Keratinocyte (primary cell): Measurements from ENCODE around the gene SDK2.

Experiments
- EZH2 ChIP-seq: IDR thresholded peaks from one replicate; pipeline ENCODE4 v1.6.1; 2012; ENCODE audit warnings: inconsistent platforms, mild to moderate bottlenecking, low read length, moderate library complexity
- TF ChIP-seq, protein P1 (sequence below), 3 experiments: IDR thresholded peaks in 1 of 3; conservative IDR thresholded peaks in 1 of 3; optimal IDR thresholded peaks in 1 of 3; 2 replicates in 2 of 3; 3 replicates in 1 of 3; pipeline versions ENCODE3 to v1.5.1; 2011; ENCODE audit warnings: low read length in 3 of 3, mild to moderate bottlenecking in 3 of 3, moderate library complexity in 2 of 3, control low read depth in 1 of 3, inconsistent platforms in 1 of 3; ENCODE audit not compliant: insufficient read depth in 2 of 3; ENCODE audit errors: extremely low read depth in 1 of 3

DNA sequence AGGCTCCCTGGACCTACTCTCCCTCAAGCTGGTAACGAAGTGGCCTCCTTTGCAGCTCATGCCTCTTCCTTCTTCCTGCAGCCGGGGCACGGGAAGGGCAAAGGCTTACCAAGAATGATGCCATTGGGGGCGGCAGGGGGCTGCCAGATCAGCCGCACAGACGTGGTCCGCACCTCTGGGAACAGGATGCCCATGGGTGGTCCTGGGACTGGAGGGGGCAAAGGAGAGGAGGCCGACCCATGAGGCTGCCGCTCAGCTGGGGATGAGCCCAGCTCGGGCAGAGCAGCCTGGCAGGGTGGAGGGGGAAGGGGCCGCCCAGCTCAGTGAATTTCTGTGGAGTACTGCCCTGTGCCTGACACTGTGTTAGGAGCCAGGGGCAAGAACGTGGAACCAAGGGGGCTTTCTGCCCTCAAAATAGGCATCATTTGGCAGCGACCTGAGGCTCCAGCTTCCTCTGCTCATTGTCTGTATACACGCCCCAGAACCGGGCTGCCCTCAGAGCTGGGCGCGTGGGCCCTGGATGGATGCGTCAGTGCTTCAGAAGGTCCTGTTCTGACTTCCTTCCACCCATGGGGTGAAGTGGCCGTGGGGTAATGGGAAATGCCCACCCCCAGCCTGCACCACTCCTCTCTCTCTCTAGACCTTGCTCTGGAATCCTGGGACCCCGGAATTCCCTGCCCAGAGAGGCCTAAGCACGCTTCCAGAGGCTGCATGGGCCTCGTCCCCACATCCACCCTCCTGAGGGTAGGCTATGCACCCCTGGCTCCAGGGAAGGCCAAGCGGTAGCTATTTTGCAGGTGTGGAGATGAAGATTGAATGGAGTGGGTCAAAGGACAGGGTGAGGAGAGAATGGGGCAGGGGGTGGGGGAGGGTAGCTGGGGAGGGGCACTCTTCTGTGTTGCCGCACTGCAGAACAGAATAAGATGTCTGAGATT, 252.6 kb downstream of the SDK2 start:
- TF ChIP-seq, protein P1, sequence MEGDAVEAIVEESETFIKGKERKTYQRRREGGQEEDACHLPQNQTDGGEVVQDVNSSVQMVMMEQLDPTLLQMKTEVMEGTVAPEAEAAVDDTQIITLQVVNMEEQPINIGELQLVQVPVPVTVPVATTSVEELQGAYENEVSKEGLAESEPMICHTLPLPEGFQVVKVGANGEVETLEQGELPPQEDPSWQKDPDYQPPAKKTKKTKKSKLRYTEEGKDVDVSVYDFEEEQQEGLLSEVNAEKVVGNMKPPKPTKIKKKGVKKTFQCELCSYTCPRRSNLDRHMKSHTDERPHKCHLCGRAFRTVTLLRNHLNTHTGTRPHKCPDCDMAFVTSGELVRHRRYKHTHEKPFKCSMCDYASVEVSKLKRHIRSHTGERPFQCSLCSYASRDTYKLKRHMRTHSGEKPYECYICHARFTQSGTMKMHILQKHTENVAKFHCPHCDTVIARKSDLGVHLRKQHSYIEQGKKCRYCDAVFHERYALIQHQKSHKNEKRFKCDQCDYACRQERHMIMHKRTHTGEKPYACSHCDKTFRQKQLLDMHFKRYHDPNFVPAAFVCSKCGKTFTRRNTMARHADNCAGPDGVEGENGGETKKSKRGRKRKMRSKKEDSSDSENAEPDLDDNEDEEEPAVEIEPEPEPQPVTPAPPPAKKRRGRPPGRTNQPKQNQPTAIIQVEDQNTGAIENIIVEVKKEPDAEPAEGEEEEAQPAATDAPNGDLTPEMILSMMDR (optimal IDR thresholded peaks at IDR 0.05 in 1 of 3, IDR thresholded peaks at IDR 0.05 in 1 of 3, conservative IDR thresholded peaks at IDR 0.05 in 1 of 3; ENCODE audit: extremely low read depth in 1 of 3, insufficient read depth in 2 of 3, low read length in 3 of 3) = no peak
- no peak for TF ChIP-seq EZH2
